Measurements from ENCODE around the gene VPS13C. TPM values are rescaled to one million over a fixed set of nuclear protein-coding genes. Genes with fewer than 3 reads are reported as not detected.

The VPS13C gene
- total RNA-seq, 1 donor from 2014 or later = 33.6 TPM

DNA sequence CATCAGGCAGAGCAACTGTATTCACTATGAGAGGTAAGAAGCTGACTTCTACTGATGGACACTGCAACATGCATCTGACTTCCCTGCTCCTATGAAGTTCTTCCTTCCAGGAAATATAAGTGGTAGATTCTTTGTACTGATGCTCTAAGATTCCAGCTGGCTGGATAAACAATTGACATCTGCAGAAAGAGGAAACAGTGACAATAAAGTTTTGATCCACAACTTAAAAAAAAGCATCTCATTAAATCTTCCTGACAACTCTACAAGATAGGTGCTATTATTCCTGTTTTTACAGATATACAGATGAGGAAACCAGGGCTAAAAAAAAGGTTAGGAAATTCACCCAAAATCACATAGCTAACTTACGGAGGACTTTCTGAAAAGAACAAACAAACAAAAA, 142.8 kb downstream of the VPS13C start:
- Histone ChIP-seq H3K27me3 (no peaks in the 10 kb centered on the region), H3K27ac (no peak overlapping the region), H3K36me3 (peaks cover 38 to 58% of the 10 kb centered on the region in 2 donors), H3K4me3 (no peak overlapping the region), H3K4me1 (no peaks in the 10 kb centered on the region), H3K9me3 (no peaks in the 10 kb centered on the region)
- TF ChIP-seq, protein P1, sequence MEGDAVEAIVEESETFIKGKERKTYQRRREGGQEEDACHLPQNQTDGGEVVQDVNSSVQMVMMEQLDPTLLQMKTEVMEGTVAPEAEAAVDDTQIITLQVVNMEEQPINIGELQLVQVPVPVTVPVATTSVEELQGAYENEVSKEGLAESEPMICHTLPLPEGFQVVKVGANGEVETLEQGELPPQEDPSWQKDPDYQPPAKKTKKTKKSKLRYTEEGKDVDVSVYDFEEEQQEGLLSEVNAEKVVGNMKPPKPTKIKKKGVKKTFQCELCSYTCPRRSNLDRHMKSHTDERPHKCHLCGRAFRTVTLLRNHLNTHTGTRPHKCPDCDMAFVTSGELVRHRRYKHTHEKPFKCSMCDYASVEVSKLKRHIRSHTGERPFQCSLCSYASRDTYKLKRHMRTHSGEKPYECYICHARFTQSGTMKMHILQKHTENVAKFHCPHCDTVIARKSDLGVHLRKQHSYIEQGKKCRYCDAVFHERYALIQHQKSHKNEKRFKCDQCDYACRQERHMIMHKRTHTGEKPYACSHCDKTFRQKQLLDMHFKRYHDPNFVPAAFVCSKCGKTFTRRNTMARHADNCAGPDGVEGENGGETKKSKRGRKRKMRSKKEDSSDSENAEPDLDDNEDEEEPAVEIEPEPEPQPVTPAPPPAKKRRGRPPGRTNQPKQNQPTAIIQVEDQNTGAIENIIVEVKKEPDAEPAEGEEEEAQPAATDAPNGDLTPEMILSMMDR (IDR thresholded peaks at IDR 0.05) = no peak
- no peak for DNase-seq (ENCODE audit: low spot score in 2 of 2)
- intact Hi-C loops (cut with DNase I) = no loop called here

- H3K4me3 ChIP-seq = no peak overlapping the region
- H3K36me3 ChIP-seq = peaks cover 25 to 50% of the 10 kb centered on the region in 2 donors
- no peak overlapping the region for H3K27ac ChIP-seq
- no peaks in the 10 kb centered on the region for H3K4me1 ChIP-seq
- DNase-seq (ENCODE audit: low spot score in 2 of 2) = no peak
- no peaks in the 10 kb centered on the region for H3K9me3 ChIP-seq
- H3K27me3 ChIP-seq = no peaks in the 10 kb centered on the region
- TF ChIP-seq, protein P1 (IDR thresholded peaks at IDR 0.05) = no peak
- intact Hi-C loops (cut with DNase I) = no loop called here
These were observed 144.1 kb downstream of the VPS13C start for GRCh38 chr15:61916104-61916503.

DNA sequence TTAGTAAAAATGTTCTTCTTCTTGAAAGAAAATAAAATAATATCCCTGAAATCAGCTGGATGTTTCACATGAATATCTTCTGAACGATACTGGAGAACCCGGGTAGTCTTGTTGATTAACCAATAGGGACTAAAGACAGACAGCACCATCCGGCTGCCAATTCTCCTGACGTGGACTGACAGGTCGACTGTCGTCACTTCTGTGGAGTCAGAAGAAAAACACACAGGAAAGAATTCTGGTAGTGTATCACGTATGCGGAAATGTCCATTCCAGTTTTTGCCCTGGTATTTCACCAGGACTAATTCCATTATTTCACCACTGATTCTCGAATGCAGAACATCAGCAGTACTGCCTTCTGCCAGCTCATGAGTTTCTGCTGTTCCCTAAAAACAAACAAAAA, 144.6 kb downstream of the VPS13C start:
- Histone ChIP-seq H3K36me3 (peaks cover 23 to 50% of the 10 kb centered on the region in 2 donors), H3K27me3 (no peaks in the 10 kb centered on the region), H3K27ac (no peak overlapping the region), H3K4me3 (no peak overlapping the region), H3K9me3 (no peaks in the 10 kb centered on the region), H3K4me1 (no peaks in the 10 kb centered on the region)
- TF ChIP-seq, protein P1 (IDR thresholded peaks at IDR 0.05) = no peak
- intact Hi-C loops (cut with DNase I) = no loop called here
- DNase-seq (ENCODE audit: low spot score in 2 of 2) = no peak

DNA sequence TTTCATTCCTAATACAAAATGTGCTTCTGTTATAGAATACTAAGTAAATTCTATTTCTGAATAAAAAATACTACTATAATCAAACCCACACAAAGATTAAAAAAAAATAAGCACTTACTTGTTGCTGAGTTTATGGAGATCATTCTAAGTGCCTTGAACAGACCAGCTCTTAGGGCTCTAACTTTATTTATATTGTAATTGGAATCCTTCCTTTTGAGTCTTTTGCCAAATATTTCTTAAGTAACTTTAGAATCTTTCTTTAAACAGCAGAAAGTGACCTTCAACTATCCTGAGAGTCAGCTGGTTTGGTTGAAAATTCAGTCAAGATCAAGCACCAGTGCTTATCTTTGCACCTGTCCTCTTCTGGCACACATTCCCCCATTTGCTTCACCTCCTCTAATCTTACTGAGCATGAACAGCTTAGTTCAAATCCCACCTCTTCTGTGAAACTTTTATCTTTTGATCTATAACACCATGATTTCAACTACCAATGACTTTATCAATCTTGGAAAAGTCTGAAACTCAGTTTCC, 149.3 kb downstream of the VPS13C start:
- TF ChIP-seq, protein P1 (IDR thresholded peaks at IDR 0.05) = no peak
- Histone ChIP-seq H3K27me3 (no peaks in the 10 kb centered on the region), H3K27ac (no peak overlapping the region), H3K4me1 (no peaks in the 10 kb centered on the region), H3K36me3 (peaks cover 26 to 70% of the 10 kb centered on the region in 2 donors), H3K4me3 (no peak overlapping the region), H3K9me3 (no peaks in the 10 kb centered on the region)
- no peak for DNase-seq (ENCODE audit: low spot score in 2 of 2)
- intact Hi-C loops (cut with DNase I) = no loop called here

- H3K9me3 ChIP-seq = no peaks in the 10 kb centered on the region
- TF ChIP-seq, protein P1 (IDR thresholded peaks at IDR 0.05) = no peak
- H3K36me3 ChIP-seq = peaks cover 24 to 60% of the 10 kb centered on the region in 2 donors
- no peak for DNase-seq (ENCODE audit: low spot score in 2 of 2)
- no peaks in the 10 kb centered on the region for H3K4me1 ChIP-seq
- H3K27me3 ChIP-seq = no peaks in the 10 kb centered on the region
- intact Hi-C loops (cut with DNase I) = no loop called here
- no peak overlapping the region for H3K27ac ChIP-seq
- H3K4me3 ChIP-seq = no peak overlapping the region
These were observed 152.0 kb downstream of the VPS13C start for GRCh38 chr15:61908241-61908640.

- Histone ChIP-seq H3K27ac (no peak overlapping the region), H3K27me3 (no peaks in the 10 kb centered on the region), H3K4me1 (no peaks in the 10 kb centered on the region), H3K9me3 (no peaks in the 10 kb centered on the region), H3K36me3 (peaks cover 23 to 58% of the 10 kb centered on the region in 2 donors), H3K4me3 (no peak overlapping the region)
- intact Hi-C loops (cut with DNase I) = no loop called here
- TF ChIP-seq, protein P1 (IDR thresholded peaks at IDR 0.05) = no peak
- no peak for DNase-seq (ENCODE audit: low spot score in 2 of 2)
These were observed 152.5 kb downstream of the VPS13C start for GRCh38 chr15:61907753-61908086.

All from ascending aorta (tissue), 2 donors.